Activated CD8-positive, alpha-beta memory T cell treated with anti-CD3 and anti-CD28 coated beads for 4 hours (primary cell): ENCODE data around the gene MRPL54.
"Not testable (repeated sequence)": the region's sequence is repeated elsewhere in the genome, so short reads cannot be mapped to it uniquely, and the experiment has no call there.

Experiments
- DNase-seq, 2 donors: peaks; one replicate each; pipeline ENCODE4 v3.0.0-alpha.2; 2020; ENCODE audit warnings: low read depth in 2 of 2

Gene MRPL54

DNA sequence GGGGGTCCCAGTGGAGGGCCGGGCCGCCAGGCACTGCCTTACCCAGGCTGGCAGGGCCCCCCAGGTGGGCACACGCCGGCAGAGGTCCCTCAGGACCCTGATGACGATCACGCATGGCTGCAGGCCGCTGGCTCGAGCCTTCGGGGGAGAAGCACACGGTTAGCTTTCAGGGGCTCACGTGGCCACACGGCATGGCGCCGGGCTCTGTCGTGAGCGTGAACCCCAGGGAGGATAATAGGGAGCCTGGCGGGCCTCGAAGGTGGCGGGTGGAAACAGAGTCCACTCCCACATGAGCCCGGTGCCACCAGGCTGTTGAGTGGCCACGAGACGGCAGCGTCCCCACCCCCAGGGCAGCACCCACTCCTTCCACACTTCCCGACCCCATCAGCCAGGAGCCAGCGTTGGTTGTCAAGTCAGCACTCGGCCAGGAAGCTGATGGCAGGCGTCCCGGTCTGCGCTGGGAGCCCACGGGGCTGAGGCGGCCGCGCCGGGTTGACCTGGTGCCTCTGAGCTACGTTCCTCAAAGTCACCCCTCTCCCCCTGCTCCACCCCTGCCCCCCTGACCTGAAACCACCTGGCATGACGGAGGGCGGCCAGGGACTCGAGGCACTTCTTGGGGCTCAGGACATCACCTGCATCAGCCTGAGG is 48.4 kb downstream of the MRPL54 start:
- no peak for DNase-seq

DNA sequence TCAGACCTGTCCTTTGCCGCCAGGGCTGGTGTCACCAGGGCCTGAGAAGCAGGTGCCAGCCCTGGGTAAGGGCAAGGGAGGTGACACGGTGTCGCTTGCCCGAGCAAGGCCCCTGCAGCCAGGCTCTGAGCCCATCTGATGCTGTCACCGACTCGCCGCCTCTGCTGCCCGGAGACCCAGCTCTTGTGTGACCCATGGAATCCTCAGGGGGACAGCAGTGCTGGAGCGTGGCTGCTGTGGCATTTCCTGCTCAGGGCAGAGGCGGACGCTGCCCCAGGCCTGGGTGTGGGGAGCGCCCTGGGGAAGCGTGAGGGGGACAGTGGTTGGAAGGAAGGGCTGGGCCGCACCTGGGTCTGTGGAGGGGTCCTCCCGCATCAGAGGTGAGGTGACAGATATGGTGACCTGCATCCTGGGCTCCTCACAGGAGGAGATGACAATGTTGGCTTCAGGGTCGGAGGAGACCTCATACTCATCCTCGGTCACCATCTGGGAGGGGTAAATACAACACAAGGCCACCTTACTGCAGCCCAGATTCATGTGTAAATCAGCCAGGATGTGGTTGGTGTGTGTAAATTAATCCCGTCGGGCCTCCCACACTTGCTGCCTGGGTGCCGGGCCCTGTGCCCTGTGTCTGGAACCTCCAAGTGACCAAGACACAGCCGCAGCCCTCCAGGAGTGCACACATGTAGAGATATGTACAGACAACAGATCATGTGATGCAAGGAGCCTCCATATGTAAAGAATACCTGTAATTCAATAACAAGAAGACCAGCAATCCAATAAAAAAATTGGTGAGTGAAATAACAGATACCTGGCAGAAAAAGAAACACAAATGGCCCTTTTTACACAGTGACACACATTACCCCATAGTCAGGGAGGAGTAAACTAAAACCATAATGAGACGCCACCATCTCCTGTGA is 51.3 kb downstream of the MRPL54 start:
- no peak for DNase-seq

DNA sequence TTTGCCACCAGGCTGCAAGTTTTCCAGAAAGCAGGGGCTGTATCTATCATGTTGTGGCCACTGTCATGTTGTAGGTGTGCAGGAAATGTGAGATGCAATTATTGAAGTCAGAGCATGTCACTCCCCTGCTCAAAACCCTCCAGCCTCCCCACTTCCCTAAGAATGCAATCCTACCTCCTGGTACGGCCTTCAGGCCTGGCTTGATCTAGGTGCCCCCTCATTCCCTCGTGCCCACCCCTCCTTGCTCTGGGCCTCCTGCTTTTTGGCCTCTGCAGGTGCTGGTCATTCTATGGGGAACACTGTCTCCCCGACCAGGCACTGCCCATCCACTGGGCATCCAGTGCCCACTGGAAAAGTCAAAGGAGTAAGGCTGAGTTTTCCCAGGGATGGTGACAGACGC is 52.2 kb downstream of the MRPL54 start:
- no peak for DNase-seq

DNA sequence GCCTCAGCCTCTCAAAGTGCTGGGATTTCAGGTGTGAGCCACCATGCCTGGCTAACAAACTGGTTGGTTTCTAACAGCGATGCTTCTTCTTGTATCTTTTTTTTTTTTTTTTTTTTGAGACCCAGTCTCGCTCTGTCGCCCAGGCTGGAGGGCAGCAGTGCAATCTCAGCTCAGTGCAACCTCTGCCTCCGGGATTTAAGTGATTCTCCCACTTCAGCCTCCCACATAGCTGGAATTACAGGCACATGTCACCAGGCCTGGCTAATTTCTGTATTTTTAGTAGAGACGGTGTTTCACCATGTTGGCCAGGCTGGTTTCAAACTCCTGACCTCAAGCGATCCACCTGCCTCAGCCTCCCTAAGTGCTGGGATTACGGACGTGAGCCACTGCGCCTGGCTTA is 53.7 kb downstream of the MRPL54 start:
- not testable (repeated sequence) for DNase-seq

DNA sequence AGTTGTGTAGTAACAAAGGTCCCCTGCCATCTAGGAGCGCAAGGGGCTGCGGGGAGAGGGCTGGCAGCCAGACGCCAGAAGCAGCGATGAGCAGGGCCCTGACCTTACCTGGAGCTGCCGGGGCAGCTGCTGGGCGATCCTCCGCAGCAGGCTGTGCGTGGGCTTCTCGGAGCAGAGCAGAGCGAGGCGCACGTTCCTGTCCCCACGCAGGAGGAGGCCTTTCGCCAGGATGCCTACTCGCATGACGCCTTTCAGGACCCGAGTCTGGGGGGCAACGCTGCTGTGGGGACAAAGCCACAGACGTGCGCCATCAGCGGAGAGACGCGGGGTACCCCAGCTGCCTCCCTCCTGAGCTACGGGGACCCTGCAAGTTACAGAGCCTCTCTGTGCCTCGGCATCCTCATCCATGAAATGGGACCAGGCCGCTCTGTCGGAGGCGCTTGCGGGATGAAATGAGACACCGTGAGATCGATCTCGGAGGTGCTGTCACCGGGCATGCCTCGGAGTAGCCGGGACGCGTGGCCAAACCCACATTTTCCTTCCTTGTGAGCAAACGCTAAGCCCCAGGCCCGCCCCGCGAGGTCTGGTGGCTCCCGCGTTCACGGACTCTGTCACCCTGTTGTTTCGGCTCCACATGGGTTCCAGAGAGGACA is 54.2 kb downstream of the MRPL54 start:
- no peak for DNase-seq
